Suprapubic skin (tissue), 3 donors: ENCODE results near the gene ARL16.

Source experiments
- CTCF ChIP-seq, 2 donors: fragments of 200-600 bp in 1 of 2; fragments of 450-650 bp in 1 of 2; sonication (generic) in 1 of 2; IDR thresholded peaks; one replicate each; pipeline ENCODE4 v1.5.1; 2016 to 2019; ENCODE audit warnings: antibody characterized with exemption in 2 of 2, mild to moderate bottlenecking in 1 of 2, moderate library complexity in 1 of 2
- EP300 ChIP-seq: sonication (generic); formaldehyde crosslinking; IDR thresholded peaks from one replicate; pipeline ENCODE4 v1.6.1; 2017; ENCODE audit warnings: antibody characterized with exemption
- POLR2A ChIP-seq, 2 donors: fragments of 450-650 bp; IDR thresholded peaks; one replicate each; pipeline ENCODE4 v1.6.1; 2017; ENCODE audit warnings: antibody characterized with exemption in 2 of 2, mild to moderate bottlenecking in 2 of 2, moderate library complexity in 2 of 2

- TF ChIP-seq CTCF (IDR thresholded peaks at IDR 0.05) (no peak), POLR2A (IDR thresholded peaks at IDR 0.05) (no peak), EP300 (no peak)
These were observed 31.7 kb upstream of the ARL16 start for GRCh38 chr17:81715107-81715871.
